HEK293 (cell line): ENCODE results near the gene RIMS1.

Experiments
- CTCF ChIA-PET: fragments of 350-600 bp; formaldehyde crosslinking; extraction: SDS; loops from one replicate; lab custom pipeline; 2021; ENCODE audit warnings: antibody characterized with exemption; lab: Yijun Ruan, JAX
- POLR2A ChIA-PET: fragments of 300-600 bp; formaldehyde crosslinking; extraction: SDS; loops from one replicate; lab custom pipeline; 2020; ENCODE audit warnings: antibody characterized with exemption, inconsistent platforms; lab: Yijun Ruan, JAX
- H3K27ac ChIP-seq: fragments of 200-500 bp; sonication (Bioruptor generic); 2 replicates; pipeline ENCODE4 v1.5.1; 2014; ENCODE audit warnings: low read depth, low read length, control low read depth, inconsistent platforms; ENCODE audit errors: extremely low read depth
- H3K36me3 ChIP-seq, 2 experiments: fragments of 200-500 bp in 1 of 2; sonication (Bioruptor generic) in 1 of 2; 1 replicate in 1 of 2; 2 replicates in 1 of 2; pipeline ENCODE4 v1.5.1; 2014 to 2017; ENCODE audit warnings: inconsistent platforms in 2 of 2, low read length in 2 of 2; ENCODE audit not compliant: control insufficient read depth in 2 of 2, insufficient read depth in 1 of 2
- H3K4me1 ChIP-seq: fragments of 200-500 bp; sonication (Bioruptor generic); 2 replicates; pipeline ENCODE4 v1.5.1; 2014; ENCODE audit warnings: mild to moderate bottlenecking, low read length, inconsistent platforms; ENCODE audit not compliant: control insufficient read depth, insufficient read depth
- H3K4me3 ChIP-seq: 2 replicates; pipeline ENCODE4 v1.5.1; 2011; ENCODE audit warnings: low read depth, mild to moderate bottlenecking, control low read depth, low read length, moderate library complexity
- H3K9me3 ChIP-seq: fragments of 200-500 bp; sonication (Bioruptor generic); 2 replicates; pipeline ENCODE4 v1.5.1; 2014; ENCODE audit warnings: low read depth, low read length, inconsistent platforms; ENCODE audit not compliant: control insufficient read depth, insufficient read depth
- BCL11B ChIP-seq: fragments of 450-650 bp; formaldehyde crosslinking; IDR thresholded peaks from 2 replicates; pipeline ENCODE4 v1.5.1; 2016; ENCODE audit warnings: low read depth, missing biosample characterization, missing genetic modification characterization
- HOXD13 ChIP-seq: sonication (generic); formaldehyde crosslinking; IDR thresholded peaks from 2 replicates; pipeline ENCODE4 v1.8.0; 2022; ENCODE audit warnings: missing genetic modification reagents, borderline replicate concordance
- KLF16 ChIP-seq: fragments of 450-650 bp; formaldehyde crosslinking; IDR thresholded peaks from 2 replicates; pipeline ENCODE4 v1.5.1; 2017; ENCODE audit warnings: missing biosample characterization, missing genetic modification characterization
- KLF8 ChIP-seq: fragments of 450-650 bp; formaldehyde crosslinking; IDR thresholded peaks from 2 replicates; pipeline ENCODE4 v1.5.1; 2016; ENCODE audit warnings: missing biosample characterization, missing genetic modification characterization
- SP3 ChIP-seq: fragments of 450-650 bp; formaldehyde crosslinking; IDR thresholded peaks from 2 replicates; pipeline ENCODE4 v1.5.1; 2016; ENCODE audit warnings: missing biosample characterization, missing genetic modification characterization
- ZBTB17 ChIP-seq: fragments of 450-650 bp; formaldehyde crosslinking; IDR thresholded peaks from 2 replicates; pipeline ENCODE4 v1.5.1; 2016; ENCODE audit warnings: missing biosample characterization, missing genetic modification characterization
- ZBTB21 ChIP-seq: fragments of 450-650 bp; formaldehyde crosslinking; IDR thresholded peaks from 2 replicates; pipeline ENCODE4 v1.5.1; 2017; ENCODE audit warnings: missing biosample characterization, missing genetic modification characterization
- ZFP37 ChIP-seq: fragments of 450-650 bp; formaldehyde crosslinking; IDR thresholded peaks from 2 replicates; pipeline ENCODE4 v1.5.1; 2016; ENCODE audit warnings: missing biosample characterization, missing genetic modification characterization
- ZNF19 ChIP-seq: fragments of 450-650 bp; formaldehyde crosslinking; IDR thresholded peaks from 2 replicates; pipeline ENCODE4; 2016; ENCODE audit warnings: missing biosample characterization, missing genetic modification characterization, low read depth
- ZNF24 ChIP-seq: fragments of 450-650 bp; formaldehyde crosslinking; IDR thresholded peaks from 2 replicates; pipeline ENCODE4 v1.5.1; 2016; ENCODE audit warnings: missing biosample characterization, missing genetic modification characterization
- ZNF266 ChIP-seq: fragments of 450-650 bp; formaldehyde crosslinking; IDR thresholded peaks from 2 replicates; pipeline ENCODE4 v1.5.1; 2016; ENCODE audit warnings: missing biosample characterization, missing genetic modification characterization, low read depth
- ZNF423 ChIP-seq: fragments of 450-650 bp; formaldehyde crosslinking; IDR thresholded peaks from 2 replicates; pipeline ENCODE4 v1.5.1; 2016; ENCODE audit warnings: missing biosample characterization, missing genetic modification characterization
- ZNF426 ChIP-seq: fragments of 450-650 bp; formaldehyde crosslinking; IDR thresholded peaks from 2 replicates; pipeline ENCODE4 v1.5.1; 2017; ENCODE audit warnings: missing biosample characterization, missing genetic modification characterization, mild to moderate bottlenecking, inconsistent platforms, moderate library complexity
- ZNF48 ChIP-seq: fragments of 450-650 bp; formaldehyde crosslinking; IDR thresholded peaks from 2 replicates; pipeline ENCODE4 v1.5.1; 2016; ENCODE audit warnings: missing biosample characterization, missing genetic modification characterization
- ZNF510 ChIP-seq: fragments of 450-650 bp; formaldehyde crosslinking; IDR thresholded peaks from 2 replicates; pipeline ENCODE4 v1.5.1; 2018; ENCODE audit warnings: mild to moderate bottlenecking, missing genetic modification characterization, missing biosample characterization; ENCODE audit not compliant: insufficient replicate concordance
- ZNF521 ChIP-seq: fragments of 450-650 bp; formaldehyde crosslinking; IDR thresholded peaks from 2 replicates; pipeline ENCODE4 v1.5.1; 2017; ENCODE audit warnings: missing biosample characterization, mild to moderate bottlenecking, missing genetic modification characterization
- ZNF529 ChIP-seq: fragments of 450-650 bp; formaldehyde crosslinking; IDR thresholded peaks from 2 replicates; pipeline ENCODE4 v1.5.1; 2017; ENCODE audit warnings: missing genetic modification characterization, missing biosample characterization; ENCODE audit not compliant: insufficient replicate concordance
- ZNF555 ChIP-seq: fragments of 450-650 bp; formaldehyde crosslinking; conservative IDR thresholded peaks from 2 replicates; pipeline ENCODE4 v1.5.1; 2017; ENCODE audit warnings: missing biosample characterization, mild to moderate bottlenecking, missing genetic modification characterization, inconsistent platforms
- ZNF558 ChIP-seq: fragments of 450-650 bp; formaldehyde crosslinking; IDR thresholded peaks from 2 replicates; pipeline ENCODE4 v1.5.1; 2016; ENCODE audit warnings: missing biosample characterization, missing genetic modification characterization
- ZNF623 ChIP-seq: fragments of 450-650 bp; formaldehyde crosslinking; IDR thresholded peaks from 2 replicates; pipeline ENCODE4 v1.5.1; 2016; ENCODE audit warnings: missing biosample characterization, missing genetic modification characterization
- ZNF747 ChIP-seq: fragments of 450-650 bp; formaldehyde crosslinking; IDR thresholded peaks from 2 replicates; pipeline ENCODE4 v1.5.1; 2016; ENCODE audit warnings: missing biosample characterization, missing genetic modification characterization
- ZNF792 ChIP-seq: fragments of 450-650 bp; formaldehyde crosslinking; IDR thresholded peaks from 2 replicates; pipeline ENCODE4 v1.5.1; 2016; ENCODE audit warnings: missing biosample characterization, missing genetic modification characterization
- TF ChIP-seq, protein P1 (sequence below): sonication (generic); formaldehyde crosslinking; IDR thresholded peaks from 2 replicates; pipeline ENCODE4 v1.8.1; 2022; ENCODE audit warnings: mild to moderate bottlenecking, moderate library complexity, missing genetic modification reagents
- TF ChIP-seq, protein P2 (sequence below): fragments of 450-650 bp; formaldehyde crosslinking; conservative IDR thresholded peaks from 2 replicates; pipeline ENCODE4 v1.5.1; 2016; ENCODE audit warnings: low read depth, missing biosample characterization, missing genetic modification characterization
- TF ChIP-seq, protein P3 (sequence below): fragments of 450-650 bp; formaldehyde crosslinking; IDR thresholded peaks from 2 replicates; pipeline ENCODE4 v1.5.1; 2016; ENCODE audit warnings: missing biosample characterization, missing genetic modification characterization, borderline replicate concordance
- TF ChIP-seq, protein P4 (sequence below): fragments of 450-650 bp; formaldehyde crosslinking; IDR thresholded peaks from 2 replicates; pipeline ENCODE4 v1.5.1; 2017; ENCODE audit warnings: missing biosample characterization, missing genetic modification characterization

Gene RIMS1

DNA sequence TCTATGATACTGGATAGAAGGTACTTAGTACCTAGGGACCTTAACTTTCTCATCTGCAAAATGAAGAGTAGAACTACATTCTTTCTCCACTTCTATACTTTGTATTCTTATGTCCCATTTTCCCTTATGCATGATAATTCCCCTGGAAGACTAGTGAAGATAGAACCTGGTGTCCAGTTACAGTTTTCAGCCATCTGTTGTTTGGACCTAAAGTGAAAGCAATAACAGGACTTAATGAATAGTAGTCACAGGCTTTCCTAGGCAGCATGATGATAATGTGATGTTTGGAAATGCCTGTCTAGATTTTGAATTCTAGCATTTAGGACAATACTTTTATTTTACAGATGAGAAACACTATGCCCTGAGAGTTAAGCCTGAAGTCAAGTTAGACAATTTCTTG lies 153.8 kb downstream of the RIMS1 start:
- no peaks in the 10 kb centered on the region for H3K4me1 ChIP-seq
- H3K4me3 ChIP-seq, result no peak overlapping the region
- no peak overlapping the region for H3K27ac ChIP-seq
- ChIA-PET POLR2A (no interaction called here), CTCF (interaction anchor here (0.6 kb wide), 1 partner anchor 584 kb away, joined by 5 read pairs; no protein-coding TSS in a partner anchor)
- TF ChIP-seq ZNF558 (no peak), ZNF266 (no peak), HOXD13 (no peak), ZBTB17 (tag by site-specific recombination) (no peak), ZBTB21 (tag by site-specific recombination) (no peak), ZNF792 (no peak), KLF16 (tag by site-specific recombination) (no peak), ZNF423 (no peak)
- TF ChIP-seq, protein P1, sequence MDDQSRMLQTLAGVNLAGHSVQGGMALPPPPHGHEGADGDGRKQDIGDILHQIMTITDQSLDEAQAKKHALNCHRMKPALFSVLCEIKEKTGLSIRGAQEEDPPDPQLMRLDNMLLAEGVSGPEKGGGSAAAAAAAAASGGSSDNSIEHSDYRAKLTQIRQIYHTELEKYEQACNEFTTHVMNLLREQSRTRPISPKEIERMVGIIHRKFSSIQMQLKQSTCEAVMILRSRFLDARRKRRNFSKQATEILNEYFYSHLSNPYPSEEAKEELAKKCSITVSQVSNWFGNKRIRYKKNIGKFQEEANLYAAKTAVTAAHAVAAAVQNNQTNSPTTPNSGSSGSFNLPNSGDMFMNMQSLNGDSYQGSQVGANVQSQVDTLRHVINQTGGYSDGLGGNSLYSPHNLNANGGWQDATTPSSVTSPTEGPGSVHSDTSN (CRISPR knock-in tag), result no peak
- TF ChIP-seq, protein P2, sequence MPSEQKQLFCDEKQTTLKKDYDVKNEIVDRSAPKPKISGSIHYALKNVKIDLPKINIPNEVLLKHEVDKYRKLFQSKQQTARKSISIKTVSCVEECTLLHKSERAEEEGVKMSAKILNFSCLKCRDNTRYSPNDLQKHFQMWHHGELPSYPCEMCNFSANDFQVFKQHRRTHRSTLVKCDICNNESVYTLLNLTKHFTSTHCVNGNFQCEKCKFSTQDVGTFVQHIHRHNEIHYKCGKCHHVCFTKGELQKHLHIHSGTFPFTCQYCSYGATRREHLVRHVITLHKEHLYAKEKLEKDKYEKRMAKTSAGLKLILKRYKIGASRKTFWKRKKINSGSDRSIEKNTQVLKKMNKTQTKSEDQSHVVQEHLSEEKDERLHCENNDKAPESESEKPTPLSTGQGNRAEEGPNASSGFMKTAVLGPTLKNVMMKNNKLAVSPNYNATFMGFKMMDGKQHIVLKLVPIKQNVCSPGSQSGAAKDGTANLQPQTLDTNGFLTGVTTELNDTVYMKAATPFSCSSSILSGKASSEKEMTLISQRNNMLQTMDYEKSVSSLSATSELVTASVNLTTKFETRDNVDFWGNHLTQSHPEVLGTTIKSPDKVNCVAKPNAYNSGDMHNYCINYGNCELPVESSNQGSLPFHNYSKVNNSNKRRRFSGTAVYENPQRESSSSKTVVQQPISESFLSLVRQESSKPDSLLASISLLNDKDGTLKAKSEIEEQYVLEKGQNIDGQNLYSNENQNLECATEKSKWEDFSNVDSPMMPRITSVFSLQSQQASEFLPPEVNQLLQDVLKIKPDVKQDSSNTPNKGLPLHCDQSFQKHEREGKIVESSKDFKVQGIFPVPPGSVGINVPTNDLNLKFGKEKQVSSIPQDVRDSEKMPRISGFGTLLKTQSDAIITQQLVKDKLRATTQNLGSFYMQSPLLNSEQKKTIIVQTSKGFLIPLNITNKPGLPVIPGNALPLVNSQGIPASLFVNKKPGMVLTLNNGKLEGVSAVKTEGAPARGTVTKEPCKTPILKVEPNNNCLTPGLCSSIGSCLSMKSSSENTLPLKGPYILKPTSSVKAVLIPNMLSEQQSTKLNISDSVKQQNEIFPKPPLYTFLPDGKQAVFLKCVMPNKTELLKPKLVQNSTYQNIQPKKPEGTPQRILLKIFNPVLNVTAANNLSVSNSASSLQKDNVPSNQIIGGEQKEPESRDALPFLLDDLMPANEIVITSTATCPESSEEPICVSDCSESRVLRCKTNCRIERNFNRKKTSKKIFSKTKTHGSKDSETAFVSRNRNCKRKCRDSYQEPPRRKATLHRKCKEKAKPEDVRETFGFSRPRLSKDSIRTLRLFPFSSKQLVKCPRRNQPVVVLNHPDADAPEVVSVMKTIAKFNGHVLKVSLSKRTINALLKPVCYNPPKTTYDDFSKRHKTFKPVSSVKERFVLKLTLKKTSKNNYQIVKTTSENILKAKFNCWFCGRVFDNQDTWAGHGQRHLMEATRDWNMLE (tag by site-specific recombination), result no peak
- no peaks in the 10 kb centered on the region for H3K36me3 ChIP-seq
- H3K9me3 ChIP-seq, result no peaks in the 10 kb centered on the region

DNA sequence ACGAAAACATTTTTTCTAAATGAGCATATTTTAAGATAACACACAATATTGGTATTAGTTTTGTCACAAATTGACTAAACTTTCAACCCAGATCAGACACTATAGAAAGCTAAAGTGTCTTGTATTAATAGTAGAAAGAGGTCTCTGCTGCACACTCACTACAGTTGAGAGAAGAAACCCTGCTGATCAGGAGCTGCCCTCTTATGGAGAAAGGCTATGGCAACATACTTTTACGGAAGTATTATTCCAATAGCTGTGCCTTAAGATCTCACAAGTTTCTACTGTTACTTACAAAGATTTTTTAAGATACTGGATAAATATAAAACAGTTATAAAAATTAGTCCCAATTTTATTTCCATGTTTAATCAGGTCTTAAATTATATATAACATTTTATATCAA lies 155.7 kb downstream of the RIMS1 start:
- Histone ChIP-seq H3K4me1 (no peaks in the 10 kb centered on the region), H3K36me3 (no peaks in the 10 kb centered on the region), H3K9me3 (no peaks in the 10 kb centered on the region), H3K4me3 (no peak overlapping the region), H3K27ac (no peak overlapping the region)
- ChIA-PET POLR2A (no interaction called here), CTCF (no interaction called here)
- no peak for TF ChIP-seq SP3 (tag by site-specific recombination)
- TF ChIP-seq ZNF510 (tag by site-specific recombination), result no peak
- TF ChIP-seq ZNF747 (tag by site-specific recombination), result no peak
- TF ChIP-seq KLF8 (tag by site-specific recombination), result no peak
- no peak for TF ChIP-seq ZNF24
- TF ChIP-seq ZNF48 (tag by site-specific recombination), result no peak
- no peak for TF ChIP-seq ZNF529 (tag by site-specific recombination)
- TF ChIP-seq ZNF426, result no peak

GRCh38 chr6:72048080-72048479 lies 161.7 kb downstream of the RIMS1 start:
- Histone ChIP-seq H3K9me3 (no peaks in the 10 kb centered on the region), H3K36me3 (no peaks in the 10 kb centered on the region)
- CTCF ChIA-PET, result no interaction called here
- TF ChIP-seq, protein P3, sequence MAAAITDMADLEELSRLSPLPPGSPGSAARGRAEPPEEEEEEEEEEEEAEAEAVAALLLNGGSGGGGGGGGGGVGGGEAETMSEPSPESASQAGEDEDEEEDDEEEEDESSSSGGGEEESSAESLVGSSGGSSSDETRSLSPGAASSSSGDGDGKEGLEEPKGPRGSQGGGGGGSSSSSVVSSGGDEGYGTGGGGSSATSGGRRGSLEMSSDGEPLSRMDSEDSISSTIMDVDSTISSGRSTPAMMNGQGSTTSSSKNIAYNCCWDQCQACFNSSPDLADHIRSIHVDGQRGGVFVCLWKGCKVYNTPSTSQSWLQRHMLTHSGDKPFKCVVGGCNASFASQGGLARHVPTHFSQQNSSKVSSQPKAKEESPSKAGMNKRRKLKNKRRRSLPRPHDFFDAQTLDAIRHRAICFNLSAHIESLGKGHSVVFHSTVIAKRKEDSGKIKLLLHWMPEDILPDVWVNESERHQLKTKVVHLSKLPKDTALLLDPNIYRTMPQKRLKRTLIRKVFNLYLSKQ (tag by site-specific recombination), result no peak
- TF ChIP-seq, protein P4, sequence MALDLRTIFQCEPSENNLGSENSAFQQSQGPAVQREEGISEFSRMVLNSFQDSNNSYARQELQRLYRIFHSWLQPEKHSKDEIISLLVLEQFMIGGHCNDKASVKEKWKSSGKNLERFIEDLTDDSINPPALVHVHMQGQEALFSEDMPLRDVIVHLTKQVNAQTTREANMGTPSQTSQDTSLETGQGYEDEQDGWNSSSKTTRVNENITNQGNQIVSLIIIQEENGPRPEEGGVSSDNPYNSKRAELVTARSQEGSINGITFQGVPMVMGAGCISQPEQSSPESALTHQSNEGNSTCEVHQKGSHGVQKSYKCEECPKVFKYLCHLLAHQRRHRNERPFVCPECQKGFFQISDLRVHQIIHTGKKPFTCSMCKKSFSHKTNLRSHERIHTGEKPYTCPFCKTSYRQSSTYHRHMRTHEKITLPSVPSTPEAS, result no peak
- TF ChIP-seq ZNF623 (no peak), ZNF19 (tag by site-specific recombination) (no peak), ZNF555 (no peak), ZNF521 (tag by site-specific recombination) (no peak), ZFP37 (tag by site-specific recombination) (no peak), ZNF792 (no peak), BCL11B (tag by site-specific recombination) (no peak)
- TF ChIP-seq, all 188 proteins: peak for 0
- Histone ChIP-seq H3K27ac (no peak overlapping the region), H3K4me1 (no peaks in the 10 kb centered on the region), H3K4me3 (no peak overlapping the region)
- POLR2A ChIA-PET, result no interaction called here
